HEK293T (cell line): ENCODE measurements around the gene KCTD12.
A peak's percentile ranks its signal among the peaks of the same experiment; 100 is the strongest.
"Not testable (repeated sequence)": the region's sequence is repeated elsewhere in the genome, so short reads cannot be mapped to it uniquely, and the experiment has no call there.

Source experiments
- CTCF ChIA-PET: fragments of 350-600 bp; formaldehyde crosslinking; extraction: SDS; loops from one replicate; lab custom pipeline; 2021; ENCODE audit warnings: antibody characterized with exemption, inconsistent platforms; lab: Yijun Ruan, JAX
- POLR2A ChIA-PET: fragments of 350-600 bp; formaldehyde crosslinking; extraction: SDS; loops from one replicate; lab custom pipeline; 2020; ENCODE audit warnings: antibody characterized with exemption, inconsistent platforms; lab: Yijun Ruan, JAX
- DNase-seq: peaks from one replicate; pipeline ENCODE4 v3.0.0; 2012; ENCODE audit warnings: mixed read lengths; ENCODE audit errors: extremely low spot score
- ARNT ChIP-seq: fragments of 450-650 bp; IDR thresholded peaks from 2 replicates; pipeline ENCODE4 v1.6.1; 2017; ENCODE audit warnings: mild to moderate bottlenecking
- BHLHE40 ChIP-seq: fragments of 450-650 bp; IDR thresholded peaks from 2 replicates; pipeline ENCODE4 v1.6.1; 2016; ENCODE audit warnings: mild to moderate bottlenecking, moderate library complexity, borderline replicate concordance
- CTBP1 ChIP-seq: fragments of 450-650 bp; IDR thresholded peaks from 2 replicates; pipeline ENCODE4 v1.6.1; 2016; ENCODE audit warnings: borderline replicate concordance
- ELF4 ChIP-seq: fragments of 450-650 bp; IDR thresholded peaks from 2 replicates; pipeline ENCODE4 v1.6.1; 2017; ENCODE audit warnings: antibody characterized with exemption
- FOXA1 ChIP-seq: fragments of 450-650 bp; IDR thresholded peaks from 2 replicates; pipeline ENCODE4 v1.6.1; 2016; ENCODE audit warnings: mild to moderate bottlenecking
- FOXK2 ChIP-seq: fragments of 450-650 bp; IDR thresholded peaks from 2 replicates; pipeline ENCODE4 v1.6.1; 2016; ENCODE audit warnings: mild to moderate bottlenecking
- FOXM1 ChIP-seq: fragments of 450-650 bp; IDR thresholded peaks from 2 replicates; pipeline ENCODE4 v1.6.1; 2017; ENCODE audit warnings: mild to moderate bottlenecking, borderline replicate concordance
- HDGF ChIP-seq: fragments of 450-650 bp; IDR thresholded peaks from 2 replicates; pipeline ENCODE4 v1.6.1; 2017; ENCODE audit warnings: antibody characterized with exemption, borderline replicate concordance
- L3MBTL2 ChIP-seq: fragments of 450-650 bp; conservative IDR thresholded peaks from 2 replicates; pipeline ENCODE4 v1.6.1; 2016; ENCODE audit warnings: mild to moderate bottlenecking
- LEF1 ChIP-seq: fragments of 450-650 bp; IDR thresholded peaks from 2 replicates; pipeline ENCODE4 v1.6.1; 2017; ENCODE audit warnings: mild to moderate bottlenecking, borderline replicate concordance
- NFRKB ChIP-seq: fragments of 450-650 bp; IDR thresholded peaks from 2 replicates; pipeline ENCODE4 v1.6.1; 2016; ENCODE audit warnings: mild to moderate bottlenecking, moderate library complexity
- PKNOX1 ChIP-seq: fragments of 450-650 bp; IDR thresholded peaks from 2 replicates; pipeline ENCODE4 v1.6.1; 2016
- SP1 ChIP-seq: fragments of 450-650 bp; IDR thresholded peaks from 2 replicates; pipeline ENCODE4 v1.6.1; 2017
- SUZ12 ChIP-seq: fragments of 450-650 bp; IDR thresholded peaks from 2 replicates; pipeline ENCODE4 v1.6.1; 2016; ENCODE audit warnings: mild to moderate bottlenecking
- TARDBP ChIP-seq: fragments of 450-650 bp; IDR thresholded peaks from 2 replicates; pipeline ENCODE4 v1.6.1; 2016
- ZNF384 ChIP-seq: fragments of 450-650 bp; IDR thresholded peaks from 2 replicates; pipeline ENCODE4 v1.6.1; 2016

KCTD12 gene

GRCh38 chr13:76913898-76914297 is 27.7 kb upstream of the KCTD12 start:
- CTCF ChIA-PET: interaction anchor here (0.6 kb wide), 1 partner anchor 66 kb away, joined by 3 read pairs; no protein-coding TSS in a partner anchor
- POLR2A ChIA-PET: no interaction called here
- no peak for DNase-seq
- no peak for TF ChIP-seq ELF4
- no peak for TF ChIP-seq L3MBTL2
- TF ChIP-seq PKNOX1: no peak
- no peak for TF ChIP-seq TARDBP
- TF ChIP-seq SP1: no peak
- TF ChIP-seq ZNF384: no peak
- no peak for TF ChIP-seq BHLHE40
- no peak for TF ChIP-seq FOXK2
- no peak for TF ChIP-seq NFRKB
- no peak for TF ChIP-seq FOXM1
- TF ChIP-seq HDGF: no peak
- no peak for TF ChIP-seq FOXA1

GRCh38 chr13:76912476-76912875 is 26.3 kb upstream of the KCTD12 start:
- TF ChIP-seq NFRKB (no peak), FOXM1 (no peak), PKNOX1 (no peak), LEF1 (no peak), FOXK2 (no peak), L3MBTL2 (no peak), HDGF (no peak), SP1 (no peak), SUZ12 (no peak), TARDBP (no peak), CTBP1 (no peak), FOXA1 (no peak), ELF4 (no peak), ZNF384 (no peak), BHLHE40 (no peak), ARNT (no peak)
- ChIA-PET POLR2A (no interaction called here), CTCF (no interaction called here)
- DNase-seq: no peak

- TF ChIP-seq ARNT (no peak), FOXA1 (no peak), FOXK2 (no peak), PKNOX1 (no peak)
- DNase-seq: no peak
- CTCF ChIA-PET: interaction anchor here (0.9 to 1.9 kb wide), 6 partner anchors 75 to 1209 kb away, joined by 3 to 10 read pairs (median 6); no protein-coding TSS in a partner anchor
- POLR2A ChIA-PET: no interaction called here
These were observed 18.3 kb upstream of the KCTD12 start for GRCh38 chr13:76904507-76904906.

GRCh38 chr13:76903544-76904162 is 17.4 kb upstream of the KCTD12 start:
- ChIA-PET CTCF (interaction anchor here (0.5 to 1.9 kb wide), 12 partner anchors 18 to 1211 kb away, joined by 3 to 10 read pairs (median 4); partner anchors contain the start of gene KCTD12), POLR2A (no interaction called here)
- DNase-seq: peak; percentile 86
- TF ChIP-seq TARDBP (0 out of 2 replicates have a peak, but pooled peaks have one; percentile 14), L3MBTL2 (no peak)

- POLR2A ChIA-PET, DNase-seq: not testable (repeated sequence)
- CTCF ChIA-PET: interaction anchor here (1.1 kb wide), 1 partner anchor 1201 kb away, joined by 4 read pairs; no protein-coding TSS in a partner anchor
These were observed 12.9 kb upstream of the KCTD12 start for GRCh38 chr13:76899066-76899465.

GRCh38 chr13:76897171-76897570 is 11.0 kb upstream of the KCTD12 start:
- CTCF ChIA-PET: interaction anchor here (1.2 kb wide), 1 partner anchor 10 kb away, joined by 3 read pairs; no protein-coding TSS in a partner anchor
- POLR2A ChIA-PET, DNase-seq: not testable (repeated sequence)

- POLR2A ChIA-PET: no interaction called here
- CTCF ChIA-PET: no interaction called here
- TF ChIP-seq CTBP1 (no peak), FOXK2 (no peak), FOXM1 (no peak), ARNT (no peak), TARDBP (no peak), ELF4 (no peak), ZNF384 (no peak), BHLHE40 (no peak), SUZ12 (no peak), L3MBTL2 (no peak), SP1 (no peak), PKNOX1 (no peak), NFRKB (no peak), LEF1 (no peak), HDGF (no peak), FOXA1 (no peak)
- no peak for DNase-seq
These were observed 8.4 kb upstream of the KCTD12 start for GRCh38 chr13:76894401-76895110.
